RPMI7951 (cell line): ENCODE results near the gene ARAP1. TPM values are rescaled to one million over a fixed set of nuclear protein-coding genes. Genes with fewer than 3 reads are reported as not detected.

Experiments
- DNase-seq: peaks from one replicate; pipeline ENCODE4 v3.0.0-alpha.2; 2012; ENCODE audit warnings: low read depth
- total RNA-seq: library from RNA; depleted of rRNA; stranded (reverse); fragments of >200 nt; shearing (Covaris generic); gene quantifications from 2 replicates; pipeline ENCODE4 v1.2.3, GENCODE V29; 2014

ARAP1 gene
- total RNA-seq, 1 experiment from 2014 or later, result 20.4 TPM

DNA sequence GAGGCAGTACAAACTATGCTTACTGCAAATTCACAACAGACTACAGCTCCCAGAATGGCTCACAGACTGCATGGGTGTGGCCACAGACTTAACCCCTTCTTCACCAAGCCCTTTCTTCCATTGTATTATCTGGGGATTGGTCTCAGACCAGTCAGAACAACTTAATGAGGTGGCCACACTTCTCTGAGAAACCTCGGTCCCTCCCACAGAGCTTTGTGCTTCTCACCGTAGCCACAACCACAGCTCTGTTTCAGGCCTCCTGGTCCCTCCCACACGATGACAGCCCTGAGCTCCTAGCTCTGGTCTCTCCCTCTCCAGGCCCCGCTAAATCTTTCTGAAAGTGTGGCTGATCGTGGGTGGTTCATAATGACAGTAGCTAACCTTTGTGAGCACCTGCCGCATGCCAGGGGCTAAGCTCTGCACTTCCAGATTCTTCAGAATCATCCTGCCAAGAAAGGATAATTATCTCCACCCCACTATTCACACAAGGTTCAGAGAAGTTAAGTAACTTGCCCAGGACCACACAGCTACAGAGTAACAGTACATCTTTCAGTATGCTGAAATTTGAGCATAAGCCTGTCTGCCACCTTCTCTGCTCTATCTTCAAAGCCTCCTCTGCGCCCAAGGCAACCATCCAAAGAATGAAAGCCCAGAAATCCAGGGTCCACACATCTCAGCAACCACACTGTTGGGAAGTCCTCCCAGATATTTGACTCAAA lies 83.4 kb downstream of the ARAP1 start:
- no peak for DNase-seq

DNA sequence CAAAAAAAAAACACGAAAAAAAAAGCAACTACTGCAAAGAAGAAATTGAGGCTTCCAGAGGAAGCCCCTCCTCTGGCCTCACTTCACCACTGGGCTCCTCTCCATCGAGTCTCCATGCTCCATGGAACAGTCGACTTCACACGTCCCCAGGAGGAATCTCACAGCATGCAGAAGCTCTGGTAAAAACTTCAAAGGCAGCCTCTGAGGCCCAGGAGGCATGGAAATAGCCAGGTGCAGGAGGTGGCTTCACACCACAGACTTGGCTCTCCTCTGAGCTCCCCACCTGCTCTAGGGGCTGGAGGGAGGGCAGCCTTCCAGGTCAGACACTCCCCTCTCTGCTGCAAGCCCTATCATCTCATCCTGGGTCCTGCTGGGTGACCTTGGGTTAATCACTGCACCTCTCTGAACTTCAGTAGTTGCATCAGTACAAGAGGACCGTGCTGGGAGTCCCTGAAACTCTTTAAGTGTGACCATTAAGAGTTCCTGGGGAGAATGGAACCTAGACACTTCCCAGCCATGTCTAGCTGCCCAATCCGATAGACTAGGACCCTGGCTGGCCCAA lies 86.2 kb downstream of the ARAP1 start:
- no peak for DNase-seq

DNA sequence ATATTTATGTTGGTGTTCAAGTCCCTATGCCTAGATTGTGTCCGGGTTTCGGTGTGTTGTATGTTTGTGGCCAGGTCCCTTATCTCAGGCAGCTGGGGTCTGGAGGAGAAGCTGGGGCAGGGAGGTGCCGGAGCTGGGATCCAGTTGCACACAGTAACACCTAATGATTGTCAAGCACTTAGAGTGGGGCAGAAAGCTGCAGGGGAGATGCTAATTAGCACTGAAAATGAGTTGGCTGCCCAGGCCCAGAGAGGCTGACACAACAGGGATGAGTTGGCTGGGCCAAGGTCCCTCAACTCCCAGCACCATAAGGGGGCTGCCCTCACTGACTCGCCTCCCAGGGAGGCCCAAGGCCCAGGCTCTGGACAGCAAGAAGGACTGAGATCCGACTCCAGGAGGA lies 90.2 kb downstream of the ARAP1 start:
- DNase-seq, result no peak

DNA sequence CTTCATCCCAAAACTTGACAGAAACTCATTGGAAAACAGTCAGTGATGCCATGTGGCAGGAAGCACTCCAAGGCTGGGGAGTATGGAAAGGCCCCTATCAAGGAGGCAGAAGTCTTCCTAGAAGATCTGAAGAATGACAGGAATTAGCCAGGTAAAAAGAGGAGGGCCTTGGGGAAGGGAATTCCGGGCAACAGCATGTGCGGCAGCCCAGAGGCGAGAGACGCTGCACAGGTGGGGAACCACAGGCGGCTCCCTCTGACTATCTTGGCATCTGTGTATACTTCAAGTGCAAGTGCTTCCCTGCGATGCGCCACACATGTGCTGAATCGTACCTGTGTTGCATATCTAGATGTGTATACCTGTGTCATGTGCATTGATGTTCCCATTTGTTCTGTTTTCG lies 90.7 kb downstream of the ARAP1 start:
- DNase-seq, result no peak

DNA sequence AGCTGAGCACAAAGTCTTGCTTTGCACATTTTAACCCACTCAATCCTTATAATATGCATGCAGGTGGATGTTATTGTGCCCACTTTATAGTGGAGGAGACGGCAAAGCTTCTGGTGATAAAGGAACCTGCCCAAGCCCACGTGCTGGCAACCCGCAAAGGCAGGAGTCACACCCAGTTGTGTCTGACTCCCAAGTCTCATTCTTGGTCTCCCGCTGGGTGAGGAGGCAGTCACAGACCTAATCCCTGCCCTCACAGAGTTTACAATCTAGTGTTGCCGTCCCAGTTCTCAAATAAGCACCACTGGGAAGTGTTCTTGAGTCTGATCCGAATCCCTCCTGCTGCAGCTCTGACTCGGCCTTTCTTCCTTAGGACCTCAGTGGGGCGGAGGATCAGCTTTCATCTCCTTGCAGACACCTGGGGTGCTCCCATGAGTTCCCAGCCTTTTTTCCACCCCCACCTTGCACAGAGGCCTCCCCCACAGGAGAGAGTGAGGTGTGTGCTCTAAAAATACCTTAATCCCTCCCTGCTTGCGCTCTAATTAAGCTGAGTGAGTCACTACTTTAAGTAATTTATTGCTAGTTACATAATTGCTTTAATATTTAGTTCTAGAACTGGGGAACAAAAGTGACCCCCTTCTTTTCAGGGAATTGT lies 93.1 kb downstream of the ARAP1 start:
- DNase-seq, result no peak

DNA sequence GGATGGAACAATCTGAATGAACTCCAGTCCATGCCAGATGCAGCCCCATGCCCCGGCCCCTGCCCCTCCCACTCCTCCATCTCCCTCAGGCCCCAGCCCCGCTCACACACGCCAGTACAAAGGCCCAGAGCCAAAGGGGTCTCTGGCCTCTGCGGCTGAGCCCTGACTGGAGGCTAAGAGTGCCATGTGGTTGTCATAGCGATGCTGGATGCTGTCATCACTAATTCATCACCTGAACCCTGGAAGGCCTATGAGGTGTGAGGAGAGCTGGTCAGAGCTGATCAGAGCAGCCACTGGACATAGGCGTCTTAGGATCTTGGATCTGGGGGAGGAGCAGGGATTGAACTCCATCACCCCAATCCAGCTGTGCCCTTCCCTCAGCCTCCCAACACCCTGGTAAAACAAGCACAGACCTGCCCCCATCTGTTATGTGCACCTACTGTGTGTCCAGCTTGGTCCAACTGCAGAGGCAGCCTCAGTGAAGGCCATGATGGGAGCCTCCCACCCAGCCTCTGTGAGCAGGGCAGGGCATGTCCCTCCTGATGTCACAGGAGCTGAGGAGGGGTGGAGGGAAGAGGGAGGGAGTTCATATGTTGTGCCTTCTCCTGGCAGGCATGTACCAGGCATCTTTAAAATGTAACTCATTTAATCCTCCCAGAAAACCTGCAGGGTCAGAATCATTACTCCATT lies 94.7 kb downstream of the ARAP1 start:
- no peak for DNase-seq

DNA sequence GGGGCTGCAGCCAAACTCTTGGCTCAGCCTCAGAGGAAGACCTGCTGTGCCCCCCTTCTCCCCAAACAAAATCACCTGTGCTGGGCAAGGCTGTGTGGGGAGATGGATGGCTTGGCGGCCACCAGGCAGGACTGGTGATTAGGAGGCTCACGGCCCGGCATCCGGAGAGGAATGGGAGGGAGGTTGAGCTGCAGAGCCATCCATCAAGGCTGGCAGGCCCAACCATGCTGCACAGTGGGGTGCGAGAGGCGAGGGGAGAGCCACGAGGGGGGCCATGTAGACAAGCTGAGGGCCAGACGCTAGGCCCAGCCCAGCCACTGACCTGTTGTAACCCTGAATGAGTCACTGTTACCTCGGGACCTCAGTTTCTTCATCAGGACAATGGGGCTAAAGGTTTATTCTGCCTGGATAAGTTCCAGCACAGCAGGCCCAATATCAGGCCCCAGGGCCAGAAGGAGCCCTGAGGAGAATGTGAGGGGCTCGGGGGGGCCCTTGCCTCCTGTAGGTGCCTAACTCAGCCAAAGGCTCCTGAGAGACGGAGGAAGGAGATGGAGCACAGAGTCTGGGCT lies 96.2 kb downstream of the ARAP1 start:
- DNase-seq, result no peak

DNA sequence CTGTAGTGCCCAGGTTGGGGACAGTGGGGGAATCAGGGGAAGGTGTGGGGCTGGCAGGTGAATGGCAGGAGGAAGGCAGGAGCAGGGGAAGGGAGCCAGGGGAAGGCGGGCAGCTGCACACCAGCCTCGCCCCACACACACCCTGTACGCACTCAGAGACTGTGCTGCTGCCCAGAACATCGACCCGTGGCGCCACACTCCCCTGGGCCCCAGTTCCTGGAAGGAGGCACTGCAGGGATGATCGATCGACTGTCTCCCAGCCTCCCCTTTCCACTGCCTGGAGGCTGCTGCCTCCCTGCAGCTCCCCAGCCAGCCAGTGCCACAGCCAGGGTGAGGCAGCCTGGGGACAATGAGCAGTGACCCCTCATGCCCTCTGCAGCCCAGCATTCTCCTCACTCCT lies 97.2 kb downstream of the ARAP1 start:
- DNase-seq, result no peak

DNA sequence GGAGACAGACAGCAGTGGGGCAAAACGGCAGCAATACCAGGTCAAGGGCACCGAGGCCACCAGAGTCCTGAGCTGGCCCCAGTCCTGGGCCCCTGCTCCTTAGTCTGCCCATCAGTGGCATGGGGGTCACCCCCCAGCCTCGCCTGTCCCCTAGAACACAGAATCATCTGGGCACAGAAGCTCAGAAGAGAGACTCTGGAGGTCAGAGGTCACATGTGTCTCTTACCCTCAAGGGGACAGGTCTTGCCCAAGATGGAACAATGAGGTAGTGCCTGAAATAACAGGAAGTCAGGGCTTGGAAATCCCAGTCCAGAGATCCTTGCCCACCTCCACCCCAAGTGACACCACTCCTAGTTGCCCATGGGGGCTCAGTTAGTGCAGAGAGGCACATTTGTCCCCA lies 98.6 kb downstream of the ARAP1 start:
- no peak for DNase-seq

DNA sequence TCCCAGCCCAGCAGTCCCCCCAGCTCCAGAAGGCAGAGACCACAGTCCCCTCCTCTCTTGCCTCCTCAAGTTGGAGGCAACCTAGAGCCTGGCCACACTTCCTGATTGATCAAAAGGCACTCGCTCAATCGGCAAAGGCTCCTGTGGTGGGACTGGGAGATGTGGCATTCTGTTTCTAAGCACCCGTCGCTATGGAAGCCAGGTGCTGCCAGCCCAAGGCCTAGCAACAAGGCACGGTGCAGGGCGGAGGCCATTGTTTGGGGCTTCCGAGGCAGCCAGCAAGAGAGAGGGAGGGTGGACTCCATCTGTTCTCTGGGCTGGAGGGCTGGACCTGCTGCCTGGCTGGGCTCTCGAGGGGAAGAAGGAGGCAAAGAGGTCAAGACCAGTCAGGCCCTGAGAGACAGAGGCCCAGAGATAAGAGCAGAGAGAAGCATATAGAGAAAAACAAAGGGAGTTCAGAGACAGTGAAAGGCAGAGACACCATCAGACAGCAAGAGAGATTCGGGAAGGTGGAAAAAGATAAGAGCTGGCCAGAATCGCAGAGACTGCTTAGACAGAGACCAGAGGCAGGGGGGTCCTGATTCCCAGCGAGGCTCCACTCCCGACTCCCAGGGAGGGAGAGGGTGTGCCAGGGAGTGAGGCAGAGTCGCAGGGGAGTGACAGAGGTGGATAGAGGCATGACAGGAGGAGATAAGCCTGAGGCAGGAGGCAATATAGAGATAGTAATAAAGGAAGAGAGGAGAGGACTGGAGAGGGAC lies 99.2 kb downstream of the ARAP1 start:
- no peak for DNase-seq

DNA sequence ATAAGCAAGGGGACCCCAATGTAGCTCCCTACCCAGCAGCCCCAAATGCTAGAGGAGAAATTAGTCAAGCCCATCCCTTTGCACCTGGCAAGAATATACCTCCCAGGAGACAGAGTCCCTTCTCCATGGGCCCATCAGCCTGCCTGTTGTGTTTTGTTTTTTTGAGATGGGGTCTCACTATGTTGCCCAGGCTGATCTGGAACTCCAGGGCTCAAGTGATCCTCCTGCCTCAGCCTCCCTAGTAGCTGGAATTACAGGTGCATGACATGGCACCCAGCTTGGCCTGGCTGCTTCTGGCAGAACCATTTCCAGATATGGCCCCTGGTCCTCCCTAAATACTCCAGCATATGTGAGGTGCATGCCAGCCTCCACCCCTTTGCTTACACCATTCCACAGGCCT lies 100.1 kb downstream of the ARAP1 start:
- no peak for DNase-seq

DNA sequence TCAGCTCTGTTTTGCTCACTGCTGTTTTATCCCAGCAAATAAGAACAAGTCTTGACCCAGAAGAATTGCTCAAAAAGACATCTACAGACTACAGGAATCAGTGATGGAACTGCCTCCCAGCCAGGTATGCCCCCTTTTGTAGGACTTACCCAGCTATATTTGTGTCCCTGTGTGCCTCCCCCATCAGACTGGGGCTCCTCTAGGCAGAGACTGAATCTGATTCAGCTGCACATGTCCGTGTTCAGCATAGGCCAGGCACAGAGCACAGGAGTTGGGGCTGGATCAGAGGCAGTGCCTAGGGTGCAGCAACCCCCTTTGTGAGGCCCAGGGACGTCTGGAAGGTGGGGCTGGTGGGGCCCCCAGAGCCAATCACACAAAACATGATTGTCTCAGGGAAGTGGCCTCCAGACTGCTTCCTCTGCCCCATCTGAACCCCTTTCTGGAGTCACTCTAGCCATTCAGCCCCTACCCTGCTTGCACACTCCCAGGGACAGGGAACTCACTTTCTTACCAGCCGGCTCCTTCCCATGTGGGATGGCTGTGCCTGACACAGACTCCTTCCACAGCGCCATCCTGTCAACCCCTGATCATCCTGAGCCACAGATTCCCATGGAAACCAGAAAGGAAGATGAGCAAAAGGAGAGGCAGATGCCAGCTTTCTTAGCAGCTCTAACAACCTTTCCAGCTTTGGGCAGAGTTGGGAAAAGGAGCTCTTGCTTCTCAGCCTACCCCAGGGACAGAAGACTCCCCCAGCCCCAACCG lies 102.8 kb downstream of the ARAP1 start:
- DNase-seq, result no peak

DNA sequence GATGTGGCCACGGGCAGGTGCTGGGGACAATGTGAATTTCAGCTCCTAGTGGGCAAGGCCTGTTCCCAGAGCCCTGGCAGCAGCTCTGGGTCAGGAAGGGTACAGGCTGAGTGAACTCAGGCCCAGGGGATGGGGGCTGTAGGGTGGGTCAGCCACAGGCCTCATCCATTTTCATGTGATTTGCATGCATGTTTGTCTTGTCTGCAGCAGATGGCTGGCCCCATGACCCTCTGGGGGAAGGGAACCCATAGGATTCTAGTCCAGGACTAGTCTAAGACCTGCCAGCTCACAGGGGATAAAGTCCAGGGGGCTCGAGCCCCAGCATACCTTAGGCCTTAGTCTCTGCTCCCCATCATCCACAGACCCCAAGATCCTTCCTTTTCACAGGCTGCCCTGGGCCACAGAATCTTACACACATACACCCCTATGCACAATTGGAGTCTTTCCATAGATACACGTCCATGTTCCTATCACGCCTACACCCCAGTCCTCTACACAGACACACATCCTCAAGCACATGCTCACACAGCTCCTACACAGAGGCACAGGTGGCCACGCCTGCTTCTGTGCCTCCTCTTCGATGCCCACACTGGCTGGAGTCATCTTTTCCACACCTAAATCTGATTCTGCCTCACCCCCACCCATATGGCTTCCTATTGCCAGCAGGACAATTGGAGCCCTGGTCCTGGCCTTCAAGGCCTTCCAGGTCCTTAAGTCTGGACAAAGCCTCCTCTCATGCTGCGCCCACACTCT lies 103.6 kb downstream of the ARAP1 start:
- DNase-seq, result no peak

DNA sequence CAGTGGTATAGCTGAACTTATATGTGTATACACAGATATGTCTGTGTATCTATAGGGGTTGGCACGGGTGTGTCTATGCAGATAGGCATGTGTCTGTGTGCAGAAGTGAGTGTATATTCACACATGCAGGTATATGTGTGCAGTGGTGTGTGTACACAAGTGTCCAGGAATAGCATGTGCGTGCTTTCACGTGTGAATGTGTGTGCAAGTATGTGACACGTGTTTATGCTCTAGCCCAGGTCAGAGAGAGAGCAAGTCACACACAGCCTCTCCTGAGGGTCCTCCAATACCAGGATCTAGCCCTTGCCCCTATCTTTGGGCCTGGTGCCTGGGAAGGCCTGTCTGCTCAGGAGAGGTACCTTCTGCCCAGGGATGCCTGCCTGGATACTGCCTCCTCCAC lies 104.3 kb downstream of the ARAP1 start:
- no peak for DNase-seq

DNA sequence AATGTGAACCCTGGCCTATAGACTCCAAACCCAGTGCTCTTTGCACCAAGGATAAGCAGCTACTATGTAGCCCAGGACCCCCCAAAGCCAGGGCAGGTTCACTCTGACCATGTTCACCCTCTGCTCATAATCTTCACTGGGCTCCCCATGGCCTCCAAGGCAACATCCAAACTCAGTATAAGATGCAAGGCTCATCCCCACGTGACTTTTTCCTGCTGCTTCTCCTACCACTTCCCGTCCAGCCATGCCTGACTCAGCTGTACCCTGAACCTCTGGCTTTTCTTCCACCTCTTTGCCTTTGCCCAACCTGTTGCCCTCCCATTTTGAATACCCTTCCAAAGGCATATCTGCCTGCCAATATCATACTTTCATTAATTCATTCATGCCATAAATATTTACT lies 105.7 kb downstream of the ARAP1 start:
- no peak for DNase-seq

DNA sequence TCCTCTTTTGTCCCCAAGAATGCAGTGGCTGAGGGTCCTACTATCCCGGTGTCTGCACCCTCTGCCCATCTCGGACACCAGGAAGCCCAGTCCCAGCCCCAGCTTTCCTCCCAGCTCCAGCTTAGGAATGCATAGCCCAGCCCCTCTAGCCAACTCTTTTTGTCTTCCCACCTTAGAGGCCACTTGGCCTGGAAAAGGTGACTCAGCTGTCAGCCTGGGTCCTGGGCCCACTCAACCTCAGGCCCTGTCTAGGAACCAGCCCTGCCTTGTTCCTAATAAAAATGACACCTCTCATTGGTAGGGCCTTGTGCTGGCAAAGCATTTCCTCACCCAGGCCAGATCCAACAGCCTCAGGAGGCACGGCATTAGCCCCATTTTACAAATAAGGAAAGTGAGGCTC lies 106.2 kb downstream of the ARAP1 start:
- no peak for DNase-seq

DNA sequence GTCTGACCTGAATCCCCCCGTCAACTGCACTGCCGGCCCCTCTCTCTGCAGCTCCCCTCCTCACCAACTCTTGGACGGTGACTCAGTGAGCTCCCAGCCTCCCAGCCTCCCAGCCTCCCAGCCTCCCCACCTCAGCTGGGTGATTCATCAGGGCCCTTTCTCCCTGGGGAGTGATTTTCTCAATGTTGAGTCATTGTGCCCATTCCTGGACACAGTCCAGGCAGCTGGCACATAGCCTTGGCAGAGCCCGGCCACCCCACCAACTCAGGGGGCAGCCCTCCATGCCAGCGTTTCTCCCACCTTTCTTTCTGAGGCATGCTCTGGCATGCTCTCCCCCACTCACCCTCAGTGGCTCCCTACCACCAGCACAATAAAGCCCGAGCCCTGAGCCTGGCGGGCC lies 108.7 kb downstream of the ARAP1 start:
- peak; percentile 69 for DNase-seq

DNA sequence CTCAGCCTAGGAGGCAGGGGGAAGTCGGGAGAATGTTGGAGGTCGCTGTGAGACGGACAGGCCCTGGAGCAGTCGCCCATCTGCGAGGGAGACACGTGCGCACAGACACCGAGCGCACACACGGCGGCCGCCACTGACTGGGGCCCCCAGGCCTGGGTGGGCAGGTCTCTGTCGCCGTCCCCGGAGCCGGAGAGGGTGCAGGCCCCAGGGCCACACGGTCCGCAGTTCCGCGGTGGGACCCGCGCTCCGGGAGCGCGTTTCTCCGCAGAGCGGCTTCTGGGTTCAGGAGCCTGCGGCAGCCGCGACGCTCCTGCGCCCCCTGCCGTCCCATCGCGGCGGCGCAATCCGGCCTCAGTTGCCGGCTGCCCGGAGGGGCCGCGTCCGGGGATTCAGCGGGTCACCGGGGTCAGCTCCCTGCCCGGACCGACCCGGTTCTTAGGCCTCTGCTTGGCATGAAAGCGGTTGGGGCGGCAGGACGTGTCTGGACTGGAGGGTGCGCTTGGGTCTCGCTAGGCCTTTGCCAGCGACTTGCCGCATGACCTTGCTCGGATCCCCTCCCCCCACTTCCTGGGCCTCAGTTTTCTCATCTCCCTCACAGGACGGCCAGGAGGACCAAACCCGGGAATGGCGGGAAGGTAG lies 109.2 kb downstream of the ARAP1 start:
- peak; percentile 33 for DNase-seq

DNA sequence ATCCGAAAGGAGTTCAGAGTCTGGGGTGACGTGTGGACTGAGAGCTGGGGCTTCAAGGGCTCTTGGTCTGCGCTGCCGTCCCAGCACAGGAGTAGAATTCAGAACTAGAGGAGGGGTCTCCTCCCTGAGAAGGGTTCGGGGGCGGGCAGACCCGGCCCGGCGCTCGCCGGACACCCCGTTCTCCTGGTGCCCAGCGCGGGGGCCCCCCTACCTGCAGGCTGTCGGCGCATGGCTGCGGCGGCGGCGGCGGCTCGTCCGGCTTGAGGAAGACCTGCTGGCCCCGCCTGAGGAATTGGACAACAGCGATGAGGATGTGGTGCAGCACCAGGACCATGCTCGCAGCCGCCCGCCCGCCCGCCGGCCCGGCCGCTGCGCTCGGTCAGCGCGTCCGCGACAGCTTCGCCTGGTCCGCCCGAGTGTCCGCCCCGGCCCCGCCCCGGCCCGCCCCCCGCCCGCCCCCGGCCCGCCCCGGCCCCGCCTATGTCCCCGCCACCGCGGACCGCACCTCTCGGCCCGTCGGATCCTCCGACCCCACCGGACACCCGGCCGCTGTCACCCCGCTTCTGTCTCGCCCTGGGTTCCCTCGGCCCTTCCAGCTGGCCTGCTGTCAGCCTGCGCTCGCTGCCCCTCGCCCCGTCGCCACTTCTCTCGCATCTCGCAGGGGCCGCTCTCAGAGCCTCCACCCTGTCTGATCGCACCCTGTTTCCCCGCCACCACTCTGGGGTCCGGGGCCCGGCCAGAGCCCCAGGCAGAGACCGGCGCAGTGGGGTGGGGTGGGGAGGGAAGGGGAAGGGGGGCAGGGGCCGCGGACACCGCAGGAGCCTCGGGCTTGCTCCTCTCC lies 109.9 kb downstream of the ARAP1 start:
- peak; percentile 32 for DNase-seq
